Neutrophil (primary cell): ENCODE measurements around the gene PTPN7.

ENCODE experiments used
- H3K27ac ChIP-seq: fragments of 200-600 bp; sonication (generic); 2 replicates; pipeline ENCODE4 v1.5.1; 2016; ENCODE audit warnings: mild to moderate bottlenecking, moderate library complexity
- H3K27me3 ChIP-seq: fragments of 200-600 bp; sonication (generic); 2 replicates; pipeline ENCODE4 v1.6.0; 2016; ENCODE audit warnings: mild to moderate bottlenecking
- H3K36me3 ChIP-seq: fragments of 200-600 bp; sonication (generic); 2 replicates; pipeline ENCODE4 v1.5.1; 2017
- H3K4me1 ChIP-seq, 2 experiments: fragments of 200-600 bp in 1 of 2; sonication (generic) in 1 of 2; 1 replicate in 1 of 2; 2 replicates in 1 of 2; pipeline versions ENCODE4 v1.5.1 to v1.6.1; 2013 to 2016; ENCODE audit warnings: low read depth in 1 of 2, low read length in 1 of 2, mild to moderate bottlenecking in 1 of 2, moderate library complexity in 1 of 2; ENCODE audit not compliant: control insufficient read depth in 1 of 2, insufficient read depth in 1 of 2
- H3K4me3 ChIP-seq, 2 experiments: fragments of 200-600 bp in 1 of 2; sonication (generic) in 1 of 2; 1 replicate in 1 of 2; 2 replicates in 1 of 2; pipeline ENCODE4 v1.5.1; 2013 to 2016; ENCODE audit warnings: low read depth in 1 of 2, low read length in 1 of 2, mild to moderate bottlenecking in 1 of 2, moderate library complexity in 1 of 2
- H3K9me3 ChIP-seq: fragments of 200-600 bp; sonication (generic); 2 replicates; pipeline ENCODE4 v1.5.1; 2016
- TF ChIP-seq, protein P1 (sequence below): fragments of 200-600 bp; sonication (generic); IDR thresholded peaks from 2 replicates; pipeline ENCODE4 v1.5.1; 2016; ENCODE audit warnings: antibody characterized with exemption

Gene PTPN7

DNA sequence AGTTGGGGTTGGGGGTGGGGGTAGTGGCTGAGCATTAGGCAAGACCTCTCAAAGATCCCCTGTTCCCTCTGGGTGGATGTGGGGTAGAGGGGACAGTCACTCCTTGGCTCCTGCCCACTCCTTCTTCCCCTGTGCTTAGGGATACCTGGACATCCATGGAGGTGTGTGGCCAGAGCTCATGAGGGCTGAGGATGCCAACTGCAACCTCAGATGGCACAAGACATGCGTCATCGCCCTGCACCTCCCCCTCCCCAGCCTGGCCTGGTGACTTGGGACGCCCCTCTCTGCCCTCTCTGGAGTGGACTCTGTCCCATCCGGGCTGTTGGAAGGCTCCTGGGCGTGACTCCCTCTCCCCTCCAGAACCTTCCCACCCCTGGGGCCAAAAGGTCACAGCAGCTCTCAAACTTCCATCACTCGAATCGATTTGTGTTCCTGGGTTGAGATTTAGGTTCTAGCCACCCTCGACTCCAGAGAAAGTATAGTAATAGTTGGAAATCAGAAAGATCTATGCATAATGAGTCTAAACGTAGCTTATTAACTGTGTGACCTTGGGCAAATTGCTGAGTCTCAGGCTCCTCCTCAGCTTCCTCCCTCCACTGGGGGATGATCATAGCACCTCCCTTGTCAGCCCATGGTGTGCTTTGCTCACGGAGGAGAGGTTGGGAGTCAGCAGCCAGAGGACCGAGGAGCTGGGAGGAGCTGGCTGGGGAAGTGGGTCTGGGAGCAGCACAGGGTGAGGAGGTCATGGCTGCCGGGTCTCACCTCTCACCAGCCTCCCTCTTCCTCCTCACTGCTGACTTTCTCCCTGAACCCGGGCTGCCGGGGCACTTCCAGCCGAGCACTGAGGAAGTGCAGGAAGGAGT is 2.2 kb upstream of the PTPN7 start:
- H3K4me1 ChIP-seq, result peaks cover 55 to 60% of the 10 kb centered on the region in 2 experiments
- H3K4me3 ChIP-seq, result peak overlapping the region; percentile 71 to 79
- no peaks in the 10 kb centered on the region for H3K27me3 ChIP-seq
- no peaks in the 10 kb centered on the region for H3K9me3 ChIP-seq
- H3K27ac ChIP-seq, result peak overlapping the region; percentile 92
- TF ChIP-seq, protein P1, sequence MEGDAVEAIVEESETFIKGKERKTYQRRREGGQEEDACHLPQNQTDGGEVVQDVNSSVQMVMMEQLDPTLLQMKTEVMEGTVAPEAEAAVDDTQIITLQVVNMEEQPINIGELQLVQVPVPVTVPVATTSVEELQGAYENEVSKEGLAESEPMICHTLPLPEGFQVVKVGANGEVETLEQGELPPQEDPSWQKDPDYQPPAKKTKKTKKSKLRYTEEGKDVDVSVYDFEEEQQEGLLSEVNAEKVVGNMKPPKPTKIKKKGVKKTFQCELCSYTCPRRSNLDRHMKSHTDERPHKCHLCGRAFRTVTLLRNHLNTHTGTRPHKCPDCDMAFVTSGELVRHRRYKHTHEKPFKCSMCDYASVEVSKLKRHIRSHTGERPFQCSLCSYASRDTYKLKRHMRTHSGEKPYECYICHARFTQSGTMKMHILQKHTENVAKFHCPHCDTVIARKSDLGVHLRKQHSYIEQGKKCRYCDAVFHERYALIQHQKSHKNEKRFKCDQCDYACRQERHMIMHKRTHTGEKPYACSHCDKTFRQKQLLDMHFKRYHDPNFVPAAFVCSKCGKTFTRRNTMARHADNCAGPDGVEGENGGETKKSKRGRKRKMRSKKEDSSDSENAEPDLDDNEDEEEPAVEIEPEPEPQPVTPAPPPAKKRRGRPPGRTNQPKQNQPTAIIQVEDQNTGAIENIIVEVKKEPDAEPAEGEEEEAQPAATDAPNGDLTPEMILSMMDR, result no peak
- peaks cover 3% of the 10 kb centered on the region for H3K36me3 ChIP-seq

DNA sequence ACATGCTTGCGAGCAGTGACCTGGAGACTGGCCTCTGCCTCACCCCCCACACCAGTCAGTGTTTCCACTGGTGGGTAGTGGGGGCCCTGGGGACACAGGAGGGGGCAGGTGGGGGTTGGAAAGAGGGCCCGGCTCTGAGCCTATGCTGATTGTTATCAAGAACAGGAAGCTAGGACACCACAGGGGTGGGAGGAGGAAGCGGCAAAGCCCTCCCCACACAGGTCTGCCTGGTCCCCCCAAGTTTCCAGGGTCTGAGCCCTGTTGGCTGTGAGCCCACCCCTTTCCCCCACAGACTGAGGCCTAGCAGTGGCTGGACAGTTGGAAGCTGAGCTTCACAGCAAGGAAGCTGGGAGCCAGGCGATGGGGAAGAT is 1.6 kb upstream of the PTPN7 start:
- H3K36me3 ChIP-seq, result peaks cover 5% of the 10 kb centered on the region
- TF ChIP-seq, protein P1, result no peak
- peak overlapping the region; percentile 71 to 79 for H3K4me3 ChIP-seq
- H3K27me3 ChIP-seq, result no peaks in the 10 kb centered on the region
- H3K9me3 ChIP-seq, result no peaks in the 10 kb centered on the region
- peak overlapping the region; percentile 92 for H3K27ac ChIP-seq
- H3K4me1 ChIP-seq, result peaks cover 61 to 66% of the 10 kb centered on the region in 2 experiments

GRCh38 chr1:202161151-202162046 is 997 bp upstream of the PTPN7 start:
- H3K9me3 ChIP-seq, result no peaks in the 10 kb centered on the region
- TF ChIP-seq, protein P1, result no peak
- no peaks in the 10 kb centered on the region for H3K27me3 ChIP-seq
- H3K36me3 ChIP-seq, result peaks cover 5% of the 10 kb centered on the region
- H3K27ac ChIP-seq, result peak overlapping the region; percentile 92
- H3K4me1 ChIP-seq, result peaks cover 68 to 73% of the 10 kb centered on the region in 2 experiments
- peak overlapping the region; percentile 71 to 79 for H3K4me3 ChIP-seq

DNA sequence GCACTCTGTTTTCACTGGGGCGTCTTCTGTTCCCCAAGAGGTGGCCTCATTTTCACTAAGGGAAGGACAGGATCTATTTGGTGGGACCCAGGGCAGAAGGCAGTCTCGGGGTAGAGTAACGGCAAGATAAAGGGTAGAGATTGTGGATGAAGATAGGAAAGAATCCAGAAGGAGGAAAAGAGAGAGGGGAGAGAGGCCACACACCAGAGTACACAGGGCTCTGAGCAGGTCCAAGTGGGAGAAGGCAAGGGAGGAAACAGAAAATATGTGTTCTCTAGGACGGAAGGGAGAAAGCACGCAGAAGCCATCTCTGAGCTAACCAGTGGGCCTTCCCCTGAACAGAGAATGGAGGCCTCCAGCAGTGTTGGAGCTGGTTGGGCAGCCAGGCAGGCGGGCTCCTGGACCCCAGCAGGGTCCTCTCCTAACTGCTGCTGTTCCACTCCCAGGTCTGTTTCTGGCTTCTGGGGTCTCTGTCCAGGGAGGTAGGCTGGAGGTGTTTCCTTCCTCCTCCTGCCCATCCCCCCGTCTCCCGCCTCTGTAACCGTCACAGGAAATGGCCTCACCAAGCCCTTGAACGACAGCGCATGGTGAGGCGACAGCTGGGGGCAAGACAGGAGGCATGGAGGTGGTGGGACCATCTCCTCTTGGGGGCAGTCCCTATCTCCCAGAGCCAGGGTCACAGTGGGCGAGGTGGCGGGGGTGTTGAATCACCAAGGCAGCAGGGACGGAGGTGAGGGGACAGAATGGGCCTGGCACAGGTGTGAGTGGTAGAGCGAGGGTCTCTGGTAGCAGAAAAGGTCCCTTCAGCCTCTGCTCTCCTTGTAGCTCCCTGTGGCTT is 649 bp downstream of the PTPN7 start:
- Histone ChIP-seq H3K9me3 (no peaks in the 10 kb centered on the region), H3K36me3 (peaks cover 5% of the 10 kb centered on the region), H3K27ac (peak overlapping the region; percentile 92), H3K4me3 (peak overlapping the region; percentile 71 to 79), H3K27me3 (no peaks in the 10 kb centered on the region), H3K4me1 (peaks cover 83 to 89% of the 10 kb centered on the region in 2 experiments)
- TF ChIP-seq, protein P1, result no peak
